ENCODE measurements around the gene ETFB. TPM values are rescaled to one million over a fixed set of nuclear protein-coding genes. Genes with fewer than 3 reads are reported as not detected.
A peak's percentile ranks its signal among the peaks of the same experiment; 100 is the strongest.

The ETFB gene
- total and polyA plus RNA-seq, 9 of the 15 experiments (the other 6 are each of a cell fraction or from before 2014, with no cell fraction given): 18.1 to 143 (median 96.1) TPM

DNA sequence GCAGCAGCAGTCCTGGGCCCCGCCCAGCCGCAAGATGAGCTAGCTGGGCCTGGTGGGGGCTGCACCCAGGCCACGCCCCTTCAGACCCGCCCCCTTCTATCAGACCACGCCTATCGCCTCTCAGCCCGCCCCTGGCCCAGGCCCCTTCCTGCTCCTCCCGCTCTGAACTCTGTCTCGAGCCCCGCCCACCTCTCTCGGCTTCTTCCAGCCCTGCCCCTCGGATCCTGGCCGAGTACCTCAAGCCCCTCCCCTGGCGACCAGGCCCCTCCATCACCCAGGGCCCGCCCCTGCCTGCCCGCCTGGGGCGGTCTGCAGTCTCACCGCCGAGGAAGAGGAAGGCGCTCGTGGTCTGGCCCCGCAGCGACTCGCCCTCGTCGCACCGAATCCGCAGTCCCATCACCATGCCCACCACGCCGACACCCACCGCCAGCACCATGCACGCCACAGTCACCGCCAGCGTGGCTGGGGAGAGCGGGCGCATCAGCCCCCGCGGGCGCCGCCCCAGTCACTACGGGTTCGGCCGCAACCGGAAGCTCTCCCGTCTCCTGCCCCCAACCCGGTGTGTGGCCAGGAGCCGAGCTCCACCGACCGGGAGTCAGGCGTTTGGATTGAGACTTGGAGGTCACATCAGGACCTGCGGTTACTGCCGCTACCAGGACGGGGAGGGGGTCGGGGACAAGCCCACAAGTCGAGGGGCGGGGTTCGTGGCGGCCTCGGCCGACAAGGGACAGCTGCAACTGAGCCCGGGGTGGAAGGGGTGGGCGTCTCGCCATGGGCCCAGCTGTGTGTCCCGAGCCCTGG, 1.6 kb upstream of the ETFB start:
- H3K27ac ChIP-seq (ENCODE audit: extremely low read depth, low read depth, low read length): peak overlapping the region; percentile 85
- H3K9me1 ChIP-seq (ENCODE audit: control insufficient read depth, insufficient read depth, low read length): no peaks in the 10 kb centered on the region
- no peaks in the 10 kb centered on the region for H3K36me3 ChIP-seq (ENCODE audit: control insufficient read depth, insufficient read depth, low read length)
- in situ Hi-C loops (cut with MboI): no loop called here
- H3K79me2 ChIP-seq (ENCODE audit: control insufficient read depth, insufficient read depth, low read length): peaks cover 51% of the 10 kb centered on the region
- H3K4me2 ChIP-seq (ENCODE audit: insufficient read depth, low read length): peak overlapping the region; percentile 95
- BruUV-seq (replicated peaks): TSS peak; percentile 89
- H3K27me3 ChIP-seq (ENCODE audit: control insufficient read depth in 2 of 2, insufficient read depth in 2 of 2, low read length in 2 of 2): no peaks in the 10 kb centered on the region
- ChIA-PET CTCF (ENCODE audit: low intra/inter-chr PET ratio) (no interaction called here), POLR2A (interaction anchor here (0.6 to 1.5 kb wide), 15 partner anchors 10 to 277 kb away, joined by 3 to 11 read pairs (median 4); partner anchors contain the start of gene C19orf84)
- peak; percentile 98 for FAIRE-seq
- peak overlapping the region; percentile 75 for H3K4me3 ChIP-seq
- no peaks in the 10 kb centered on the region for H4K20me1 ChIP-seq (replicated peaks; ENCODE audit: control insufficient read depth, insufficient read depth, low read length)
- 1% methylated on average over 48 of the region's 64 CpGs for WGBS (ENCODE audit: insufficient coverage, low coverage, missing lambda C conversion rate)
- peak overlapping the region; percentile 94 for H2AFZ ChIP-seq (ENCODE audit: low read depth, low read length)
- intact Hi-C loops (cut with micrococcal nuclease): loop anchor here (1.0 kb wide), 1 partner anchor 23 kb away; the partner anchor contains the start of gene C19orf84
- H3K9me3 ChIP-seq (replicated peaks; ENCODE audit: control insufficient read depth, insufficient read depth, low read depth, low read length): no peaks in the 10 kb centered on the region
- DNase-seq (ENCODE audit: extremely low read depth in 1 of 4, low spot score in 3 of 4): peak; percentile 96 to 99 (median 97)
- peaks cover 29 to 57% of the 10 kb centered on the region in 2 experiments for H3K4me1 ChIP-seq (replicated peaks in 1 of 2; ENCODE audit: control insufficient read depth in 2 of 2, insufficient read depth in 2 of 2, low read length in 2 of 2)
- peak; percentile 89 for ATAC-seq
- H3K9ac ChIP-seq (ENCODE audit: insufficient read depth in 1 of 2, low read depth in 2 of 2, low read length in 2 of 2): peak overlapping the region; percentile 93 to 94
- TF ChIP-seq GABPA (tag; conservative IDR thresholded peaks at IDR 0.05; ENCODE audit: low read depth) (peak; percentile 87), ZNF263 (CRISPR knock-in tag; IDR thresholded peaks at IDR 0.05; ENCODE audit: borderline replicate concordance) (0 out of 2 replicates have a peak, but pooled peaks have one; percentile 13), FOXJ3 (CRISPR knock-in tag; IDR thresholded peaks at IDR 0.05) (no peak), KLF13 (tag; IDR thresholded peaks at IDR 0.05; ENCODE audit: borderline replicate concordance, low read depth) (peak; percentile 76; the same call in 1 of the 2 replicates), MTA1 (IDR thresholded peaks at IDR 0.05; ENCODE audit: borderline replicate concordance) (no peak), NR2C2 (CRISPR knock-in tag; IDR thresholded peaks at IDR 0.05) (no peak), NR2C2 (tag; IDR thresholded peaks at IDR 0.05) (peak; percentile 73), SMARCA5 (IDR thresholded peaks at IDR 0.05) (no peak), FOXK1 (CRISPR knock-in tag; IDR thresholded peaks at IDR 0.05; ENCODE audit: borderline replicate concordance) (peak; percentile 73; the same call in 1 of the 2 replicates), IFI16 (CRISPR knock-in tag; IDR thresholded peaks at IDR 0.05) (no peak), TAF1 (IDR thresholded peaks at IDR 0.05; ENCODE audit: control insufficient read depth, extremely low read depth, insufficient read depth, low read length, severe bottlenecking) (peak; percentile 67), STAG1 (CRISPR knock-in tag; IDR thresholded peaks at IDR 0.05; ENCODE audit: borderline replicate concordance) (no peak), XRCC5 (IDR thresholded peaks at IDR 0.05; ENCODE audit: low read depth, low read length) (no peak)
- TF ChIP-seq, protein P1, sequence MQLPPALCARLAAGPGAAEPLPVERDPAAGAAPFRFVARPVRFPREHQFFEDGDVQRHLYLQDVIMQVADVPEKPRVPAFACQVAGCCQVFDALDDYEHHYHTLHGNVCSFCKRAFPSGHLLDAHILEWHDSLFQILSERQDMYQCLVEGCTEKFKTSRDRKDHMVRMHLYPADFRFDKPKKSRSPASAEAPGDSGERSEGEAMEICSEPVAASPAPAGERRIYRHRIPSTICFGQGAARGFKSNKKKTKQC (CRISPR knock-in tag; IDR thresholded peaks at IDR 0.05): peak; percentile 44; the same call in 1 of the 2 replicates
- TF ChIP-seq, protein P2, sequence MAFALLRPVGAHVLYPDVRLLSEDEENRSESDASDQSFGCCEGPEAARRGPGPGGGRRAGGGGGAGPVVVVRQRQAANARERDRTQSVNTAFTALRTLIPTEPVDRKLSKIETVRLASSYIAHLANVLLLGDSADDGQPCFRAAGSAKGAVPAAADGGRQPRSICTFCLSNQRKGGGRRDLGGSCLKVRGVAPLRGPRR (CRISPR knock-in tag; IDR thresholded peaks at IDR 0.05): no peak
- TF ChIP-seq, protein P3, sequence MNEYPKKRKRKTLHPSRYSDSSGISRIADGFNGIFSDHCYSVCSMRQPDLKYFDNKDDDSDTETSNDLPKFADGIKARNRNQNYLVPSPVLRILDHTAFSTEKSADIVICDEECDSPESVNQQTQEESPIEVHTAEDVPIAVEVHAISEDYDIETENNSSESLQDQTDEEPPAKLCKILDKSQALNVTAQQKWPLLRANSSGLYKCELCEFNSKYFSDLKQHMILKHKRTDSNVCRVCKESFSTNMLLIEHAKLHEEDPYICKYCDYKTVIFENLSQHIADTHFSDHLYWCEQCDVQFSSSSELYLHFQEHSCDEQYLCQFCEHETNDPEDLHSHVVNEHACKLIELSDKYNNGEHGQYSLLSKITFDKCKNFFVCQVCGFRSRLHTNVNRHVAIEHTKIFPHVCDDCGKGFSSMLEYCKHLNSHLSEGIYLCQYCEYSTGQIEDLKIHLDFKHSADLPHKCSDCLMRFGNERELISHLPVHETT (CRISPR knock-in tag; conservative IDR thresholded peaks at IDR 0.05 in 1 of 2, IDR thresholded peaks at IDR 0.05 in 1 of 2): peak in 1 of 2 experiments; percentile 73; a peak in 2 of 4 replicates
- TF ChIP-seq, protein P4, sequence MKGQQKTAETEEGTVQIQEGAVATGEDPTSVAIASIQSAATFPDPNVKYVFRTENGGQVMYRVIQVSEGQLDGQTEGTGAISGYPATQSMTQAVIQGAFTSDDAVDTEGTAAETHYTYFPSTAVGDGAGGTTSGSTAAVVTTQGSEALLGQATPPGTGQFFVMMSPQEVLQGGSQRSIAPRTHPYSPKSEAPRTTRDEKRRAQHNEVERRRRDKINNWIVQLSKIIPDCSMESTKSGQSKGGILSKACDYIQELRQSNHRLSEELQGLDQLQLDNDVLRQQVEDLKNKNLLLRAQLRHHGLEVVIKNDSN (CRISPR knock-in tag; IDR thresholded peaks at IDR 0.05): peak; percentile 32; the same call in 1 of the 2 replicates

Measured in K562 (cell line).